ENCODE data around the gene MAD1L1.

DNA sequence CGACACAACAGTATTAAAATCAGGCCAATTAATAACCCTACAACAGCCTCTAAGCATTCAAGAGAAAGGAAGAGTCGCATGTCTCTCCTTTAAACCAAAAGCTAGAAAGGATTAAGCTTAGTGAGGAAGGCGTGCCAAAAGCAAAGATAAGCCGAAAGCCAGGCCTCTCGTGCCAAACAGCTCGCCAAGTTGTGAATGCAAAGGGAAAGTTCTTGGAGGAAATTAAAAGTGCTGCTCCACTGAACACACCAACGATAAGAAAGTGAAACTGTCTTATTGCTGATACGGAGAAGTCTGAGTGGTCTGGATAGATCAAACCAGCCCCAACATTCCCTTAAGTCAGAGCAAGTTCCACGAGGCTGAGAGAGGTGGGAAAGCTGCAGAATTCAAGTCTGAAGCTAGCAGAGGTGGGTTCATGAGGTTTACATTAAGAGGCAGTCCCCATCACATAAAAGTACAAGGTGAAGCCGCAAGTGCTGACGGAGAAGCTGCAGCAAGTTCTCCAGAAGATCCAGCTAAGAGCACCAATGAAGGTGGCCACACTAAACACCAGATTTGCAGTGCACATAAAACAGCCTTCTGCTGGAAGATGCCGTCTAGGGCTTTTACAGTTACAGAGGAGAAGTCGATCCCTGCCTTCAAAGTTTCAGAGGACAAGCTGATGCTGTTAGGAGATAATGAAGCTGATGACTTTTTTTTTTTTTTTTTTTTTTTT, 194.8 kb downstream of the MAD1L1 start:
- TF ChIP-seq, protein P1, sequence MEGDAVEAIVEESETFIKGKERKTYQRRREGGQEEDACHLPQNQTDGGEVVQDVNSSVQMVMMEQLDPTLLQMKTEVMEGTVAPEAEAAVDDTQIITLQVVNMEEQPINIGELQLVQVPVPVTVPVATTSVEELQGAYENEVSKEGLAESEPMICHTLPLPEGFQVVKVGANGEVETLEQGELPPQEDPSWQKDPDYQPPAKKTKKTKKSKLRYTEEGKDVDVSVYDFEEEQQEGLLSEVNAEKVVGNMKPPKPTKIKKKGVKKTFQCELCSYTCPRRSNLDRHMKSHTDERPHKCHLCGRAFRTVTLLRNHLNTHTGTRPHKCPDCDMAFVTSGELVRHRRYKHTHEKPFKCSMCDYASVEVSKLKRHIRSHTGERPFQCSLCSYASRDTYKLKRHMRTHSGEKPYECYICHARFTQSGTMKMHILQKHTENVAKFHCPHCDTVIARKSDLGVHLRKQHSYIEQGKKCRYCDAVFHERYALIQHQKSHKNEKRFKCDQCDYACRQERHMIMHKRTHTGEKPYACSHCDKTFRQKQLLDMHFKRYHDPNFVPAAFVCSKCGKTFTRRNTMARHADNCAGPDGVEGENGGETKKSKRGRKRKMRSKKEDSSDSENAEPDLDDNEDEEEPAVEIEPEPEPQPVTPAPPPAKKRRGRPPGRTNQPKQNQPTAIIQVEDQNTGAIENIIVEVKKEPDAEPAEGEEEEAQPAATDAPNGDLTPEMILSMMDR (IDR thresholded peaks at IDR 0.05; ENCODE audit: borderline replicate concordance, extremely low read depth, low read length, poor library complexity, severe bottlenecking) = no peak
- no peak for TF ChIP-seq EZH2 (IDR thresholded peaks at IDR 0.05; ENCODE audit: borderline replicate concordance, low read depth, low read length, severe bottlenecking)

Measured in DND-41 (cell line).